ENCODE results near the gene FGR. TPM values are rescaled to one million over a fixed set of nuclear protein-coding genes. Genes with fewer than 3 reads are reported as not detected.
A peak's percentile ranks its signal among the peaks of the same experiment; 100 is the strongest.

The FGR gene
- total RNA-seq, 1 donor from 2014 or later: not detected

- Mint-ChIP-seq H3K4me3 (ENCODE audit: unreplicated experiment) (no peak overlapping the region), H3K27me3 (ENCODE audit: low read depth, unreplicated experiment) (peaks cover 18% of the 10 kb centered on the region), H3K36me3 (ENCODE audit: low read depth, unreplicated experiment) (no peaks in the 10 kb centered on the region), H3K9me3 (ENCODE audit: unreplicated experiment) (no peaks in the 10 kb centered on the region), H3K4me1 (ENCODE audit: low read depth, unreplicated experiment) (peaks cover 7% of the 10 kb centered on the region), H3K27ac (ENCODE audit: unreplicated experiment) (no peak overlapping the region)
- no peak overlapping the region for H3K27ac ChIP-seq (ENCODE audit: low read depth, low read length)
- H3K4me2 ChIP-seq (ENCODE audit: low read length): no peak overlapping the region
- H3K27me3 ChIP-seq (ENCODE audit: insufficient read depth, low read length): peaks cover 2% of the 10 kb centered on the region
- no peaks in the 10 kb centered on the region for H3K79me2 ChIP-seq (ENCODE audit: insufficient read depth, low read length)
- H3K4me3 ChIP-seq (ENCODE audit: insufficient read depth, low read depth, low read length): no peak overlapping the region
- H4K20me1 ChIP-seq (ENCODE audit: insufficient read depth, low read length): no peaks in the 10 kb centered on the region
- no peak overlapping the region for H3K9ac ChIP-seq (ENCODE audit: low read length)
- TF ChIP-seq EZH2 (IDR thresholded peaks at IDR 0.05; ENCODE audit: insufficient read depth, low read length): no peak
- TF ChIP-seq CTCF (IDR thresholded peaks at IDR 0.05; ENCODE audit: insufficient read depth, low read depth, low read length): no peak
- FAIRE-seq (no peak), DNase-seq (ENCODE audit: low read depth) (no peak)
- no peak overlapping the region for H2AFZ ChIP-seq (ENCODE audit: low read depth, low read length)
- no peaks in the 10 kb centered on the region for H3K9me3 ChIP-seq (ENCODE audit: insufficient read depth, low read depth, low read length)
- no peaks in the 10 kb centered on the region for H3K36me3 ChIP-seq (ENCODE audit: insufficient read depth, low read length)
- H3K4me1 ChIP-seq (ENCODE audit: insufficient read depth, low read length): peaks cover 9% of the 10 kb centered on the region
These were observed 13.8 kb upstream of the FGR start for GRCh38 chr1:27648602-27649305.

- H3K4me3 ChIP-seq (ENCODE audit: insufficient read depth, low read depth, low read length): no peak overlapping the region
- no peak for TF ChIP-seq EZH2 (IDR thresholded peaks at IDR 0.05; ENCODE audit: insufficient read depth, low read length)
- TF ChIP-seq CTCF (IDR thresholded peaks at IDR 0.05; ENCODE audit: insufficient read depth, low read depth, low read length): no peak
- peaks cover 21% of the 10 kb centered on the region for H3K27me3 Mint-ChIP-seq (ENCODE audit: low read depth, unreplicated experiment)
- peaks cover 7% of the 10 kb centered on the region for H3K4me1 Mint-ChIP-seq (ENCODE audit: low read depth, unreplicated experiment)
- H3K4me1 ChIP-seq (ENCODE audit: insufficient read depth, low read length): peaks cover 9% of the 10 kb centered on the region
- no peaks in the 10 kb centered on the region for H3K36me3 ChIP-seq (ENCODE audit: insufficient read depth, low read length)
- no peaks in the 10 kb centered on the region for H3K9me3 Mint-ChIP-seq (ENCODE audit: unreplicated experiment)
- H3K9ac ChIP-seq (ENCODE audit: low read length): no peak overlapping the region
- DNase-seq (ENCODE audit: low read depth) (no peak), FAIRE-seq (no peak)
- H3K36me3 Mint-ChIP-seq (ENCODE audit: low read depth, unreplicated experiment): no peaks in the 10 kb centered on the region
- H3K4me3 Mint-ChIP-seq (ENCODE audit: unreplicated experiment): no peak overlapping the region
- H3K27ac Mint-ChIP-seq (ENCODE audit: unreplicated experiment): peak overlapping the region; percentile 8
- no peak overlapping the region for H2AFZ ChIP-seq (ENCODE audit: low read depth, low read length)
- no peak overlapping the region for H3K4me2 ChIP-seq (ENCODE audit: low read length)
- H3K79me2 ChIP-seq (ENCODE audit: insufficient read depth, low read length): no peaks in the 10 kb centered on the region
- H3K27ac ChIP-seq (ENCODE audit: low read depth, low read length): no peak overlapping the region
- H3K27me3 ChIP-seq (ENCODE audit: insufficient read depth, low read length): peaks cover 2% of the 10 kb centered on the region
- no peaks in the 10 kb centered on the region for H3K9me3 ChIP-seq (ENCODE audit: insufficient read depth, low read depth, low read length)
- no peaks in the 10 kb centered on the region for H4K20me1 ChIP-seq (ENCODE audit: insufficient read depth, low read length)
These were observed 12.3 kb upstream of the FGR start for GRCh38 chr1:27647328-27647727.

GRCh38 chr1:27646676-27647075, 11.7 kb upstream of the FGR start:
- no peak for FAIRE-seq
- Histone ChIP-seq H3K4me2 (ENCODE audit: low read length) (no peak overlapping the region), H3K9ac (ENCODE audit: low read length) (no peak overlapping the region), H4K20me1 (ENCODE audit: insufficient read depth, low read length) (no peaks in the 10 kb centered on the region), H2AFZ (ENCODE audit: low read depth, low read length) (no peak overlapping the region), H3K4me1 (ENCODE audit: insufficient read depth, low read length) (peaks cover 9% of the 10 kb centered on the region), H3K9me3 (ENCODE audit: insufficient read depth, low read depth, low read length) (no peaks in the 10 kb centered on the region), H3K36me3 (ENCODE audit: insufficient read depth, low read length) (no peaks in the 10 kb centered on the region), H3K27me3 (ENCODE audit: insufficient read depth, low read length) (peaks cover 2% of the 10 kb centered on the region), H3K79me2 (ENCODE audit: insufficient read depth, low read length) (no peaks in the 10 kb centered on the region), H3K27ac (ENCODE audit: low read depth, low read length) (no peak overlapping the region), H3K4me3 (ENCODE audit: insufficient read depth, low read depth, low read length) (no peak overlapping the region)
- Mint-ChIP-seq H3K36me3 (ENCODE audit: low read depth, unreplicated experiment) (no peaks in the 10 kb centered on the region), H3K4me1 (ENCODE audit: low read depth, unreplicated experiment) (peaks cover 7% of the 10 kb centered on the region), H3K9me3 (ENCODE audit: unreplicated experiment) (no peaks in the 10 kb centered on the region), H3K27ac (ENCODE audit: unreplicated experiment) (no peak overlapping the region), H3K4me3 (ENCODE audit: unreplicated experiment) (no peak overlapping the region), H3K27me3 (ENCODE audit: low read depth, unreplicated experiment) (peaks cover 21% of the 10 kb centered on the region)
- no peak for DNase-seq (ENCODE audit: low read depth)
- TF ChIP-seq CTCF (IDR thresholded peaks at IDR 0.05; ENCODE audit: insufficient read depth, low read depth, low read length) (no peak), EZH2 (IDR thresholded peaks at IDR 0.05; ENCODE audit: insufficient read depth, low read length) (no peak)

Data from astrocyte (in vitro differentiated cells and primary cell).